ENCODE data around the gene UBXN11.

- TF ChIP-seq, protein P1, sequence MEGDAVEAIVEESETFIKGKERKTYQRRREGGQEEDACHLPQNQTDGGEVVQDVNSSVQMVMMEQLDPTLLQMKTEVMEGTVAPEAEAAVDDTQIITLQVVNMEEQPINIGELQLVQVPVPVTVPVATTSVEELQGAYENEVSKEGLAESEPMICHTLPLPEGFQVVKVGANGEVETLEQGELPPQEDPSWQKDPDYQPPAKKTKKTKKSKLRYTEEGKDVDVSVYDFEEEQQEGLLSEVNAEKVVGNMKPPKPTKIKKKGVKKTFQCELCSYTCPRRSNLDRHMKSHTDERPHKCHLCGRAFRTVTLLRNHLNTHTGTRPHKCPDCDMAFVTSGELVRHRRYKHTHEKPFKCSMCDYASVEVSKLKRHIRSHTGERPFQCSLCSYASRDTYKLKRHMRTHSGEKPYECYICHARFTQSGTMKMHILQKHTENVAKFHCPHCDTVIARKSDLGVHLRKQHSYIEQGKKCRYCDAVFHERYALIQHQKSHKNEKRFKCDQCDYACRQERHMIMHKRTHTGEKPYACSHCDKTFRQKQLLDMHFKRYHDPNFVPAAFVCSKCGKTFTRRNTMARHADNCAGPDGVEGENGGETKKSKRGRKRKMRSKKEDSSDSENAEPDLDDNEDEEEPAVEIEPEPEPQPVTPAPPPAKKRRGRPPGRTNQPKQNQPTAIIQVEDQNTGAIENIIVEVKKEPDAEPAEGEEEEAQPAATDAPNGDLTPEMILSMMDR (IDR thresholded peaks at IDR 0.05; ENCODE audit: insufficient read depth, low read length, poor library complexity, severe bottlenecking): no peak
- TF ChIP-seq EZH2phosphoT487 (conservative IDR thresholded peaks at IDR 0.05; ENCODE audit: low read length): no peak
Observed at GRCh38 chr1:26297791-26298124, 8.7 kb downstream of the UBXN11 start.
